Breast epithelium (tissue), 4 donors: Measurements from ENCODE around the gene KLHL20. TPM values are rescaled to one million over a fixed set of nuclear protein-coding genes. Genes with fewer than 3 reads are reported as not detected.

Experiments
- DNase-seq, 2 donors: peaks; one replicate each; pipeline ENCODE4 v3.0.0-alpha.2; 2019; ENCODE audit warnings: low spot score in 2 of 2
- H3K27ac ChIP-seq, 2 donors: fragments of 200-600 bp; sonication (generic) in 1 of 2; one replicate each; pipeline ENCODE4 v1.5.1; 2016 to 2019; ENCODE audit warnings: mild to moderate bottlenecking in 1 of 2
- H3K27me3 ChIP-seq, 2 donors: fragments of 200-600 bp; sonication (generic) in 1 of 2; one replicate each; pipeline versions ENCODE4 v1.5.1 to v1.6.0; 2017 to 2019; ENCODE audit warnings: control low read depth in 1 of 2, mild to moderate bottlenecking in 1 of 2
- H3K36me3 ChIP-seq: fragments of 200-600 bp; one replicate; pipeline ENCODE4 v1.5.1; 2019
- H3K4me1 ChIP-seq, 2 donors: fragments of 200-600 bp; sonication (generic); one replicate each; pipeline ENCODE4 v1.5.1; 2016 to 2019; ENCODE audit warnings: control low read depth in 1 of 2
- H3K4me3 ChIP-seq, 3 donors: fragments of 200-600 bp; sonication (generic); 1 replicate in 2 of 3; 2 replicates in 1 of 3; pipeline ENCODE4 v1.5.1; 2016 to 2019; ENCODE audit warnings: mild to moderate bottlenecking in 3 of 3, moderate library complexity in 2 of 3
- H3K9me3 ChIP-seq, 2 donors: fragments of 200-600 bp; sonication (generic) in 1 of 2; one replicate each; pipeline ENCODE4 v1.5.1; 2016 to 2019; ENCODE audit warnings: control low read depth in 1 of 2
- CTCF ChIP-seq, 3 donors: fragments of 450-650 bp; IDR thresholded peaks; one replicate each; pipeline ENCODE4 v1.5.1; 2016 to 2017; ENCODE audit warnings: antibody characterized with exemption in 3 of 3, mild to moderate bottlenecking in 3 of 3, moderate library complexity in 3 of 3
- POLR2A ChIP-seq: fragments of 450-650 bp; IDR thresholded peaks from one replicate; pipeline ENCODE4 v1.6.1; 2016; ENCODE audit warnings: antibody characterized with exemption, mild to moderate bottlenecking, moderate library complexity
- POLR2AphosphoS5 ChIP-seq, 3 donors: sonication (generic); formaldehyde crosslinking; IDR thresholded peaks; one replicate each; pipeline ENCODE4 v1.6.1; 2017; ENCODE audit warnings: antibody characterized with exemption in 3 of 3
- intact Hi-C: fragments of 100-400 bp; cut with DNase I; formaldehyde crosslinking; loops from one replicate; pipeline ENCODE4 v1.15.1; 2023; ENCODE audit warnings: low total_unique reads
- total RNA-seq, 3 donors: library from RNA; depleted of rRNA; stranded (reverse); fragments of >200 nt; gene quantifications; one replicate each; pipeline ENCODE4 v1.1.0, GENCODE V29; 2016

Gene KLHL20
- total RNA-seq, 3 donors from 2014 or later, result 29.8 to 45.0 (median 41.4) TPM

- peak overlapping the region; percentile 66 to 90 (median 69) for H3K4me3 ChIP-seq
- no peaks in the 10 kb centered on the region for H3K36me3 ChIP-seq
- no peak for TF ChIP-seq POLR2A
- no peak for TF ChIP-seq POLR2AphosphoS5 (IDR thresholded peaks at IDR 0.05)
- no peak for TF ChIP-seq CTCF (IDR thresholded peaks at IDR 0.05)
- no peak for DNase-seq
- H3K9me3 ChIP-seq, result no peaks in the 10 kb centered on the region
- intact Hi-C loops, result loop anchor here (5.0 kb wide), 1 partner anchor 1437 kb away; no protein-coding TSS in a partner anchor
- H3K27ac ChIP-seq, result peak overlapping the region; percentile 91 to 96
- H3K4me1 ChIP-seq, result no peaks in the 10 kb centered on the region
- no peaks in the 10 kb centered on the region for H3K27me3 ChIP-seq
Measured at GRCh38 chr1:173823781-173824314, 109.1 kb downstream of the KLHL20 start.

- Histone ChIP-seq H3K9me3 (no peaks in the 10 kb centered on the region), H3K4me1 (no peaks in the 10 kb centered on the region), H3K4me3 (peak within 1 kb of the TSS; percentile 66 to 90 (median 69)), H3K27ac (peak within 1 kb of the TSS; percentile 91 to 96), H3K36me3 (no peaks in the 10 kb centered on the region), H3K27me3 (no peaks in the 10 kb centered on the region)
- peak; percentile 94 for DNase-seq
- intact Hi-C loops, result loop anchor here (5.0 kb wide), 1 partner anchor 1437 kb away; no protein-coding TSS in a partner anchor
- TF ChIP-seq CTCF (IDR thresholded peaks at IDR 0.05), result no peak
- TF ChIP-seq POLR2AphosphoS5 (IDR thresholded peaks at IDR 0.05), result peak; percentile 78 to 93 (median 81)
- TF ChIP-seq POLR2A, result no peak
Measured at GRCh38 chr1:173824315-173825081, 109.7 kb downstream of the KLHL20 start, which contains the start of the genes CENPL and DARS2. Gene CENPL, minus strand, starts transcription at chr1:173824883. Its CDS starts 13,584 bp downstream, at chr1:173811299. Gene DARS2, plus strand, starts transcription at chr1:173824673. Its CDS starts 557 bp downstream, at chr1:173825230.

- DNase-seq, result no peak
- Histone ChIP-seq H3K27ac (no peak overlapping the region), H3K36me3 (no peaks in the 10 kb centered on the region), H3K27me3 (no peaks in the 10 kb centered on the region), H3K4me3 (no peak overlapping the region), H3K9me3 (no peaks in the 10 kb centered on the region), H3K4me1 (no peaks in the 10 kb centered on the region)
- no peak for TF ChIP-seq CTCF (IDR thresholded peaks at IDR 0.05)
- no peak for TF ChIP-seq POLR2A
- no peak for TF ChIP-seq POLR2AphosphoS5 (IDR thresholded peaks at IDR 0.05)
- intact Hi-C loops, result no loop called here
Measured at GRCh38 chr1:173827611-173828010, 112.8 kb downstream of the KLHL20 start.

GRCh38 chr1:173832748-173833147 lies 118.0 kb downstream of the KLHL20 start:
- Histone ChIP-seq H3K4me3 (no peak overlapping the region), H3K4me1 (no peaks in the 10 kb centered on the region), H3K36me3 (no peaks in the 10 kb centered on the region), H3K27ac (no peak overlapping the region), H3K9me3 (no peaks in the 10 kb centered on the region), H3K27me3 (no peaks in the 10 kb centered on the region)
- intact Hi-C loops, result no loop called here
- TF ChIP-seq POLR2A (no peak), CTCF (IDR thresholded peaks at IDR 0.05) (no peak), POLR2AphosphoS5 (IDR thresholded peaks at IDR 0.05) (no peak)
- no peak for DNase-seq

Other genes starting within 250 kb of the KLHL20 start
- 100 to 1,000 TPM; 250 to 691 (median 267) TPM for gene PRDX6, start 237.6 kb upstream of the KLHL20 start, total RNA-seq
- not detected for gene SLC9C2, start 111.9 kb upstream of the KLHL20 start, total RNA-seq
- not detected for gene TEX50, start 79.6 kb upstream of the KLHL20 start, total RNA-seq
- gene ANKRD45, start 45.1 kb upstream of the KLHL20 start, total RNA-seq, result under 1 TPM in 2 of 3 donors, not detected in 1; 0.29 to 0.33 TPM
- gene DARS2, start 109.7 kb downstream of the KLHL20 start, total RNA-seq, result 10 to 100 TPM in 2 of 3 donors, 1 to 10 TPM in 1; 9.4 to 15.8 (median 14.1) TPM
- gene CENPL, start 109.9 kb downstream of the KLHL20 start, total RNA-seq, result 1 to 10 TPM; 4.5 to 6.0 (median 4.6) TPM
- gene GAS5, start 153.0 kb downstream of the KLHL20 start, total RNA-seq, result 100 to 1,000 TPM; 320 to 763 (median 754) TPM
- gene ZBTB37, start 153.4 kb downstream of the KLHL20 start, total RNA-seq, result 10 to 100 TPM; 10.2 to 15.7 (median 15.4) TPM
- gene SERPINC1, start 202.3 kb downstream of the KLHL20 start, total RNA-seq, result under 1 TPM in 1 of 3 donors, not detected in 2; 0.32 TPM